Activated gamma-delta T cell treated with anti-CD3 and anti-CD28 coated beads, Interleukin-2, amount 50 U/mL, for 16 hours (primary cell): ENCODE results near the gene TTC9B.
A peak's percentile ranks its signal among the peaks of the same experiment; 100 is the strongest.
"Not testable (repeated sequence)": the region's sequence is repeated elsewhere in the genome, so short reads cannot be mapped to it uniquely, and the experiment has no call there.

ENCODE experiments used
- DNase-seq: peaks from one replicate; pipeline ENCODE4 v3.0.0-alpha.2; 2020; ENCODE audit warnings: low read depth

The TTC9B gene

GRCh38 chr19:40232949-40233810 is 15.0 kb upstream of the TTC9B start:
- no peak for DNase-seq

- no peak for DNase-seq
These were observed 14.3 kb upstream of the TTC9B start for GRCh38 chr19:40232479-40232878.

- DNase-seq: no peak
These were observed 13.6 kb upstream of the TTC9B start for GRCh38 chr19:40231544-40232424.

GRCh38 chr19:40231057-40231456 is 12.9 kb upstream of the TTC9B start:
- no peak for DNase-seq

GRCh38 chr19:40229926-40230417 is 11.8 kb upstream of the TTC9B start:
- DNase-seq: no peak

- no peak for DNase-seq
These were observed 11.3 kb upstream of the TTC9B start for GRCh38 chr19:40229484-40229883.

GRCh38 chr19:40228863-40229262 is 10.7 kb upstream of the TTC9B start:
- no peak for DNase-seq

GRCh38 chr19:40228346-40228745 is 10.2 kb upstream of the TTC9B start:
- no peak for DNase-seq

GRCh38 chr19:40225440-40226305 is 7.5 kb upstream of the TTC9B start:
- no peak for DNase-seq

- no peak for DNase-seq
These were observed 6.4 kb upstream of the TTC9B start for GRCh38 chr19:40224342-40225150.

- DNase-seq: no peak
These were observed 5.1 kb upstream of the TTC9B start for GRCh38 chr19:40223135-40223822.

GRCh38 chr19:40221858-40222619 is 3.9 kb upstream of the TTC9B start:
- peak; percentile 61 for DNase-seq

GRCh38 chr19:40220674-40221073 is 2.5 kb upstream of the TTC9B start:
- DNase-seq: no peak

- DNase-seq: no peak
These were observed 1.6 kb upstream of the TTC9B start for GRCh38 chr19:40219721-40220276.

- DNase-seq: not testable (repeated sequence)
These were observed 845 bp upstream of the TTC9B start for GRCh38 chr19:40219029-40219428.

GRCh38 chr19:40217027-40217810 is 965 bp downstream of the TTC9B start:
- DNase-seq: no peak

- DNase-seq: no peak
These were observed 1.5 kb downstream of the TTC9B start for GRCh38 chr19:40216777-40217026.

GRCh38 chr19:40216013-40216776 is 2.0 kb downstream of the TTC9B start:
- DNase-seq: no peak
